SU-DHL-6 (cell line): ENCODE measurements around the gene PLCL1.

Experiments used
- H2AFZ ChIP-seq: fragments of 200-600 bp; sonication (generic); 2 replicates; pipeline ENCODE4 v1.6.1; 2014; ENCODE audit warnings: low read depth, mild to moderate bottlenecking, moderate library complexity, mixed read lengths, antibody characterized with exemption, low read length; ENCODE audit not compliant: severe bottlenecking
- H3F3A ChIP-seq: fragments of 200-600 bp; shearing (Covaris generic); 2 replicates; pipeline ENCODE4 v1.6.0; 2016; ENCODE audit warnings: antibody characterized with exemption, mild to moderate bottlenecking; ENCODE audit not compliant: insufficient read depth
- H3K27ac ChIP-seq: fragments of 200-600 bp; sonication (generic); 2 replicates; pipeline ENCODE4 v1.5.1; 2016; ENCODE audit warnings: low read depth, mild to moderate bottlenecking, low read length, moderate library complexity, mixed read lengths
- H3K27me3 ChIP-seq: fragments of 200-600 bp; sonication (generic), shearing (Covaris generic); 2 replicates; pipeline ENCODE4 v1.6.0; 2014; ENCODE audit warnings: mild to moderate bottlenecking, low read length
- H3K36me3 ChIP-seq: fragments of 200-600 bp; sonication (generic); 2 replicates; pipeline ENCODE4 v1.6.1; 2014; ENCODE audit warnings: mild to moderate bottlenecking, low read length, mixed read lengths
- H3K4me2 ChIP-seq: fragments of 300-600, 200-600 bp; shearing (Covaris generic), sonication (generic); 2 replicates; pipeline ENCODE4 v1.6.0; 2014; ENCODE audit warnings: low read length, low read depth, mild to moderate bottlenecking; ENCODE audit not compliant: poor library complexity, severe bottlenecking
- H3K4me3 ChIP-seq: fragments of 200-600 bp; sonication (generic); 2 replicates; pipeline ENCODE4 v1.5.1; 2014; ENCODE audit warnings: antibody characterized with exemption, low read length, mild to moderate bottlenecking, mixed read lengths; ENCODE audit not compliant: insufficient read depth, poor library complexity, severe bottlenecking
- H3K79me2 ChIP-seq: fragments of 200-600 bp; sonication (generic); 2 replicates; pipeline ENCODE4 v1.6.1; 2014; ENCODE audit warnings: mild to moderate bottlenecking, low read length, moderate library complexity; ENCODE audit not compliant: insufficient read depth
- H3K9ac ChIP-seq: fragments of 200-600 bp; sonication (generic); 2 replicates; pipeline ENCODE4 v1.7.0; 2014; ENCODE audit warnings: mild to moderate bottlenecking, low read length
- H3K9me2 ChIP-seq: fragments of 200-600 bp; sonication (generic); replicated peaks from 2 replicates; pipeline ENCODE4 v1.6.1; 2014; ENCODE audit warnings: low read length; ENCODE audit not compliant: insufficient read depth
- H3K9me3 ChIP-seq: fragments of 200-600 bp; sonication (generic); 2 replicates; pipeline ENCODE4 v1.6.1; 2014; ENCODE audit warnings: low read length, mixed read lengths; ENCODE audit not compliant: insufficient read depth
- H4K20me1 ChIP-seq: fragments of 200-600 bp; sonication (generic); 2 replicates; pipeline ENCODE4 v1.6.1; 2014; ENCODE audit warnings: low read depth, mild to moderate bottlenecking, antibody characterized with exemption, low read length, moderate library complexity, mixed read lengths
- EZH2phosphoT487 ChIP-seq: fragments of 200-600 bp; sonication (generic), shearing (Covaris generic); conservative IDR thresholded peaks from 2 replicates; pipeline ENCODE4 v1.6.1; 2018; ENCODE audit warnings: mild to moderate bottlenecking, antibody characterized with exemption, low read length, moderate library complexity, mixed read lengths
- TF ChIP-seq, protein P1 (sequence below): fragments of 200-600 bp; sonication (generic); IDR thresholded peaks from one replicate; pipeline ENCODE4 v1.5.1; 2017; ENCODE audit warnings: antibody characterized with exemption, mild to moderate bottlenecking, low read length, moderate library complexity; ENCODE audit not compliant: insufficient read depth, poor library complexity, severe bottlenecking

The PLCL1 gene

DNA sequence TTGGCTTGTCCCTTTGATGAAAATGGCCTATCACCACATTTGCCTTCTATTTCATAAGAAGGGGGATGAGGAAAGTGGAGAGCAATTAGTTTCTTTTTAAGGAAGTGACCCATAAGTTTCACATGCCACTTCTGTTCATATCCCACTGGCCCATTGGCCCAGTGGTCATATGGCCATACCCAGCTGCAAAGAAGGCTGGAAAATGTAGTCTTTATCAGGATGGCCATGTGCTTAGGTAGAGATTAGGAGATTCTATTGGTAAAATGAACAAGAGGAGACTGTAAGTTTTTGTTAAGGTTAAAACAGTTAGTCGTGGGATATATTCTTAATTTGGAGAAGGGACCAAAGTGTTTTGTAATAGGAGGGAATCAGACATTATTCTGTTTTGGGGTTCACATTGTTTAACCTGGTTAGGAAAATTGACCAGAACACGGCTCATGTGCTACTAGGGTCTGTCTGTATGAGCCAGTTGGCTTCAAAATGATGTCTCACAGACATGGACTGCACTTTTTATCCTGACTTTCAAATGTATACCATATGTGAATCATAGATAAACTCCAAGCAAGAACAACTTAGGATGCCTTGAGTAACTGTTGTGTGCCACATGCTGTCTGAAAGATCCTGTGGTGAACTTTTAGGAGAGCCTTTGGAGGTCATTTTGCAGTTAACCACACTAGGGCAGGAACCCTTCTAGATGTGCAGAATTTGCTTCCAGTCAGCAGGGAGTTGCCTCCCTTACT is 17.3 kb downstream of the PLCL1 start:
- Histone ChIP-seq H3K27me3 (peaks cover 3% of the 10 kb centered on the region; the same call in 1 of the 2 replicates), H4K20me1 (no peaks in the 10 kb centered on the region), H3K9me3 (no peaks in the 10 kb centered on the region), H3K36me3 (no peaks in the 10 kb centered on the region), H3F3A (no peaks in the 10 kb centered on the region), H3K79me2 (no peaks in the 10 kb centered on the region), H3K27ac (no peak overlapping the region), H2AFZ (no peak overlapping the region), H3K9ac (no peak overlapping the region), H3K9me2 (no peaks in the 10 kb centered on the region), H3K4me3 (no peak overlapping the region), H3K4me2 (no peak overlapping the region)
- TF ChIP-seq, protein P1, sequence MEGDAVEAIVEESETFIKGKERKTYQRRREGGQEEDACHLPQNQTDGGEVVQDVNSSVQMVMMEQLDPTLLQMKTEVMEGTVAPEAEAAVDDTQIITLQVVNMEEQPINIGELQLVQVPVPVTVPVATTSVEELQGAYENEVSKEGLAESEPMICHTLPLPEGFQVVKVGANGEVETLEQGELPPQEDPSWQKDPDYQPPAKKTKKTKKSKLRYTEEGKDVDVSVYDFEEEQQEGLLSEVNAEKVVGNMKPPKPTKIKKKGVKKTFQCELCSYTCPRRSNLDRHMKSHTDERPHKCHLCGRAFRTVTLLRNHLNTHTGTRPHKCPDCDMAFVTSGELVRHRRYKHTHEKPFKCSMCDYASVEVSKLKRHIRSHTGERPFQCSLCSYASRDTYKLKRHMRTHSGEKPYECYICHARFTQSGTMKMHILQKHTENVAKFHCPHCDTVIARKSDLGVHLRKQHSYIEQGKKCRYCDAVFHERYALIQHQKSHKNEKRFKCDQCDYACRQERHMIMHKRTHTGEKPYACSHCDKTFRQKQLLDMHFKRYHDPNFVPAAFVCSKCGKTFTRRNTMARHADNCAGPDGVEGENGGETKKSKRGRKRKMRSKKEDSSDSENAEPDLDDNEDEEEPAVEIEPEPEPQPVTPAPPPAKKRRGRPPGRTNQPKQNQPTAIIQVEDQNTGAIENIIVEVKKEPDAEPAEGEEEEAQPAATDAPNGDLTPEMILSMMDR, result no peak
- no peak for TF ChIP-seq EZH2phosphoT487

DNA sequence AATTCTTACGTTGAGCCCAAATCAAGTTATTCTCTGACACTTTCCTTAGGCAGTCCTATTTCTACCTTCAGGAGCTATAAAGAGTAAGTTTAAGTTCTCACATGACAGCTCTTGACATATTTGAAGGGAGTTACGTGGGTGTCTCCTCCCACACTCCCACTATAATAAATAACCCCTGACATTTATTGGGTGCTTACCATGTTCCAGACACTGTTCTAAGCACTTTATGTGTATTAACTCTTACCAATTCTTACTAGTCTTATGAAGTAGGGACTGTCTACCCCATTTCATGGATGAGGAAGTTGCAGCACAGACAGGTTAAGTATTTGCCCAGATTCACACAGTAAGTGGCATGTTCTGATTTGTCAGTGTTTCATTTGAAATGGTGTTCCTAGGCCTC is 17.9 kb downstream of the PLCL1 start:
- Histone ChIP-seq H2AFZ (no peak overlapping the region), H3K27ac (no peak overlapping the region), H3K4me2 (no peak overlapping the region), H3K27me3 (peaks cover 3% of the 10 kb centered on the region; the same call in 1 of the 2 replicates), H3K36me3 (no peaks in the 10 kb centered on the region), H3K9me3 (no peaks in the 10 kb centered on the region), H3K9ac (no peak overlapping the region), H3K9me2 (no peaks in the 10 kb centered on the region), H3K79me2 (no peaks in the 10 kb centered on the region), H3K4me3 (no peak overlapping the region), H3F3A (no peaks in the 10 kb centered on the region), H4K20me1 (no peaks in the 10 kb centered on the region)
- no peak for TF ChIP-seq EZH2phosphoT487
- TF ChIP-seq, protein P1, result no peak

DNA sequence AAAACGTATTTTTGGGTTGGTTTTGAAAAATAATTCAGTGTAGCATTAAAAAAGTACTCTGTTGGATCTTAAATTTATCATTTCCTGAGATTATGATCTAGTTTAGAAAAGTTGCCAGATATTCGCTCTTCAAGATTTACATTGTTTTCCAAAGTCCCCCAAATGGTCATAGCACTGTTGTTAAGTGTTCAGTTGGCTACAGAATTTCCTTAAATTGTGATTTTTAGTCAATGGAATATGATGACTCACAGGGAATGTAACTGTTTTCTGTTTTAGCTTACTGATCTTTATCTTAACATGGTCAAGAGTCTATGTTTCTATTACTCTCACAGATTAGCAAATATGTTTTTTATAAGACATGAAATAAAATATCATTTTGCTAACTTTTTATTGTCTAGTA is 23.2 kb downstream of the PLCL1 start:
- H3K9ac ChIP-seq, result no peak overlapping the region
- H3K27me3 ChIP-seq, result no peaks in the 10 kb centered on the region
- H3K79me2 ChIP-seq, result no peaks in the 10 kb centered on the region
- no peak for TF ChIP-seq EZH2phosphoT487
- TF ChIP-seq, protein P1, result no peak
- H3F3A ChIP-seq, result no peaks in the 10 kb centered on the region
- H3K9me3 ChIP-seq, result no peaks in the 10 kb centered on the region
- H3K9me2 ChIP-seq, result no peaks in the 10 kb centered on the region
- H2AFZ ChIP-seq, result no peak overlapping the region
- H3K4me3 ChIP-seq, result no peak overlapping the region
- H4K20me1 ChIP-seq, result no peaks in the 10 kb centered on the region
- no peak overlapping the region for H3K27ac ChIP-seq
- H3K36me3 ChIP-seq, result no peaks in the 10 kb centered on the region
- H3K4me2 ChIP-seq, result no peak overlapping the region
